GM18873 (cell line): ENCODE data around the gene UCHL5.
A peak's percentile ranks its signal among the peaks of the same experiment; 100 is the strongest.

Source experiments
- ATAC-seq: cut with Tn5 transposase; IDR thresholded peaks from one replicate; pipeline ENCODE4 v1.9.1; 2021; ENCODE audit warnings: mild to moderate bottlenecking, moderate library complexity, moderate number of reproducible peaks; ENCODE audit not compliant: unreplicated experiment, low FRiP score

The UCHL5 gene, protein sequence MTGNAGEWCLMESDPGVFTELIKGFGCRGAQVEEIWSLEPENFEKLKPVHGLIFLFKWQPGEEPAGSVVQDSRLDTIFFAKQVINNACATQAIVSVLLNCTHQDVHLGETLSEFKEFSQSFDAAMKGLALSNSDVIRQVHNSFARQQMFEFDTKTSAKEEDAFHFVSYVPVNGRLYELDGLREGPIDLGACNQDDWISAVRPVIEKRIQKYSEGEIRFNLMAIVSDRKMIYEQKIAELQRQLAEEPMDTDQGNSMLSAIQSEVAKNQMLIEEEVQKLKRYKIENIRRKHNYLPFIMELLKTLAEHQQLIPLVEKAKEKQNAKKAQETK

DNA sequence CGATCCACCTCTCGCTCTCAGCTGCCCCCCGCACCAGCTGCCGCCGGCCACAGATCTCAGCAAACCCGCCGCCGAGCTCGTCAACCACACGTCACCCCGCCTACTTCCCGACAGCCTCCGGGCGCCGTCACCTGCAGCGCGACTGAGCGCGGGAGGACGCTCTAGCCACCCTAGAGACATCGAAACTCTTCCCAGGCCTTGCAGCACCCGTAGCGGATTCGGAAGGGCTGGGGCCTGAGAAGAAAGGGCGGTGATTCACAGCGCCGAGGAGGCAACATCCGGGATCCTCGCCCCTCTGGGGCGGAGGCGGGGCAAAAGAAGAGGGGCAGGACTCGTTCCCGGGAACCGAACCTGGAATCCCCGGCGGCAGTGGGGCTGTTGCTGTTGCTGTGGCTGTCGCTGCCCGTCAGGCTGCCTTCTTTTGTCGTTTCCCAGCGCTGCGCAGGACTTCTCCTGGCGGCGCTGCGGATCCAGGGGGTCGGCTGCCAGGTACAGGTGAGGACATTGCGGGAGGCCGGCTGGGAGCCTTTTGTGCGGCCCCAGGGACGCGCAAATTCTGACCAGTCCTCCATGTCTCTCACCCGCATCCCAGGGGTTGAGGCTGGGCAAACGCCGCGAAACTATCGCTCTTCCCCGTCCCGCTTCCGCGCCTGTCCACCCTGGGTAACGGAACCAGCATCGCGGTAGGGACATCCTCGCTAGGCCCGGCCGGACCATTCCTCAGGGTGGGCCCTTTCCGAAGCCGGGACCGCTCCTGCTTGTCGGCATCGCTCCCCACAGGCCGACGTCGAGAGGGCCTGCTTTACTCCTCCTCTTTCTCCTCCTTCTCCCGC is at the start of gene UCHL5, which contains the start of gene RO60:
Gene UCHL5, minus strand, starts transcription at position 79 of the 833 bp plus-strand sequence. CDS start 100 bp downstream, outside the sequence.
Gene RO60, plus strand, starts transcription at position 331 of the 833 bp plus-strand sequence. CDS start 9,443 bp downstream, outside the sequence.
- peak; percentile 95 for ATAC-seq

GRCh38 chr1:193108471-193108870 is 49.3 kb upstream of the UCHL5 start:
- ATAC-seq = no peak

DNA sequence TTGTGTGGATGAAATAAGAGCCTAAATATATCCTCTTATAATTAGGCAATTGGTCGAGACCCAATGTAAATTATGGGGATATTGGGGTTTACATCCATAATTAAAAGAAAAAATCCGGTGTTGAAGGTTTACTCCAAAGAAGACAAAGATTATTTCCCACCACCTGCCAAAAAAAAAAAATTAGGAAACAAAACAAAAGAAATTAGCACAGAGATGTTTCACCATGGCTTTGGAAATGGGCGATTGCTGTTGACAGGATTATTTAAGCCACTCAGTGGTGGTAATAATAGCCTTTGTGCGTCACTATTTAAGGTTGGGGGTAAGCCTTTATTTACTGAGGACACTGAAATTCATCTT is 46.6 kb upstream of the UCHL5 start:
- ATAC-seq = no peak

DNA sequence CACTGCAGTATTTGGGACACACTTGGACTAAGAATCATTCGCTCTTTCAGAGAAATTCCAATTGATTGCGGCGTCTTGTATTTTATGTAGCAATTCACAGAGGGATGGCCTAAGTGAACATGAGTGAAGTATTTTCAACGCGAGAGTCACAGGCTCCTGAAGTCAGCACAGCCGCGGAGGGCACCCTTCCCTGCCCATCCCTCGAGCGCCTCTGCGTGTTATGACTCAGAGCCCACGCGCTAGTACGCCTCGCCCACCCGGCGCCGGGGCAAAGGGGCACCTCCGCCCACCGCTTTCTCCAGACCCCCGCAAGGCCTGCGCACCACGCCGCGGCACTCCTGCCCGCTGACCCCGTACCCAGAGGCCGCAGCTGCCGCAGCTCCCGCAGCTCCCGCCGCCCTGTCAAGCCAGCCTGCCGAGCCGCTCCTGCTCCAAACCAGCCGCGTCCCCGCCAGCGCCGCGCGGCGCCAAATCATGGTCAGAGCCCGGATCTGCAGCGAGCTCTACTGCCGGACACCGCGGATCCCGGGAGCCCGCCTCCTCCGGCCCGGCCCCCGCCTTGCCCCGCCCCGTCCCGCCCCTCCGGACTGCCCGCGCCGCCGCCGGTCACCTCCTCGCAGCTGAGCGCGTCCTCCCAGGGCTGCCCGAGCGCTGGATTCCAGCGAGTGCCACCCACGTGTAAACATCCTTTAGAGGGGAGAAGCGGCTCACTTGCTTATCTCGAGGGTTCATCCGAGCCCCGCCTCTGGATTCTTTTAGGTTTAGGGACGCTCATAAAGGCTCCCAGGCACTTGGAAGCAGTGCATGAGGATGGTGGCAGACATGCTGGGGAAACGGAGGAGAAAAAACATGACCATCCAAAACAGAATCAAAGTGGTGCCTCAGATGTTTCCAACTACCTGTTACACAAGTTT is 46.0 kb upstream of the UCHL5 start, which contains the start of gene GLRX2:
Gene GLRX2, minus strand, starts transcription at position 508 of the 914 bp plus-strand sequence. Its CDS starts 32 bp downstream, at position 476.
- ATAC-seq = peak; percentile 81

DNA sequence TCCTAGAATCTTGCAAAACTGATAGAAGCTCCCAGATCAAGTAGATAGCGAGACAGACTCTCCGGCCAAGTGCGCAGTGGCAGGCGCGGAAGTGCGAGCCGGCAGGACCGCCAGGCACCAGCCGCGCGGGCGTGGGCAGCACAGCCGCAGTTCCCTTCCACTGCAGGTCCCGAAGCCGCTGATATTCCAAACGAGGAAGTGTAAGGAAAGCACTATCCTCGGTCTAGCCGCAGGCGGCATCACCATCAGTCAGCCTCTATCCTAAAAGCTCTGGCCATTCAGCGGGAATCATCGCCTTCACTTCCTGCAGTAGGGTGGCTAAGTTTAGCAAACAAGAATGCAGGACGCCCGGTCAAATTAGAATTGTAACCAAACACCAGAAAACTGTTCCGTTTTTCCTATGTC is 45.3 kb upstream of the UCHL5 start:
- peak; percentile 26 for ATAC-seq

- ATAC-seq = no peak
These were observed 44.8 kb upstream of the UCHL5 start for GRCh38 chr1:193103759-193104501.

- no peak for ATAC-seq
These were observed 43.5 kb upstream of the UCHL5 start for GRCh38 chr1:193102662-193103061.

DNA sequence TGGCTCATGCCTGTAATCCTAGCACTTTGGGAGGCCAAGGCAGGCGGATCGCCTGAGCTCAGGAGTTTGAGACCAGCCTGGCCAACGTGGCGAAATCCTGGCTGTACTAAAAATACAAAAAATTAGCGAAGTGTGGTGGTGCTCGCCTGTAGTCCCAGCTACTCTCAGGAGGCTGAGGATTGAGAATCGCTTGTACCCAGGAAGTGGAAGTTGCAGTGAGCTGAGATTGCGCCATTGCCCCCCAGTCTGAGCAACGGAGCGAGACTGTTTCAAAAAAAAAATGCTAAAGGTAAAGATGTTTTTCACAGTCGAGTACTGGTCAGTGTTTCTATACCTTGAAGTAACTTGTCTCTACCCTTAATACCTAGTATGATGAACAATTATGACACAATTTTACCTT is 35.0 kb upstream of the UCHL5 start:
- ATAC-seq = no peak

GRCh38 chr1:193090865-193091264 is 31.7 kb upstream of the UCHL5 start:
- no peak for ATAC-seq

DNA sequence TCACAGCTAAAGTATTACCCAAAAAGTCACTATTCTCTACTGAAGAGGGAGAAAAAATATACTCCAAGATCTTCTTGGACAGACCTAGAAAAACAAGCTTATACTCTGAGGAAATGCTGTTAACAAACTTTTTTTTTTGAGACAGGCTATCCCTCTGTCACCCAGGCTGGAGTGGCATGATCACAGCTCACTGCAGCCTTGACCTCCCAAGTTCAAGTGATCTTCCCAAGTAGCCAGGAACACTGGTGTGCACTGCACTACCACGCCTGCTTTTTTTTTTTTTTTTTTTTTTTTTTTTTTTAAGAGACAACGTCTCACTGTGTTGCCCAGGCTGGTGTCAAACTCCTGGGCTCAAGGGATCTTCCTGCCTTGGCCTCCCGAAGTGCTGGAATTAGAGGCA is 28.7 kb upstream of the UCHL5 start:
- no peak for ATAC-seq

GRCh38 chr1:193086342-193086741 is 27.2 kb upstream of the UCHL5 start:
- ATAC-seq = no peak

- ATAC-seq = no peak
These were observed 26.1 kb upstream of the UCHL5 start for GRCh38 chr1:193085263-193085662.

DNA sequence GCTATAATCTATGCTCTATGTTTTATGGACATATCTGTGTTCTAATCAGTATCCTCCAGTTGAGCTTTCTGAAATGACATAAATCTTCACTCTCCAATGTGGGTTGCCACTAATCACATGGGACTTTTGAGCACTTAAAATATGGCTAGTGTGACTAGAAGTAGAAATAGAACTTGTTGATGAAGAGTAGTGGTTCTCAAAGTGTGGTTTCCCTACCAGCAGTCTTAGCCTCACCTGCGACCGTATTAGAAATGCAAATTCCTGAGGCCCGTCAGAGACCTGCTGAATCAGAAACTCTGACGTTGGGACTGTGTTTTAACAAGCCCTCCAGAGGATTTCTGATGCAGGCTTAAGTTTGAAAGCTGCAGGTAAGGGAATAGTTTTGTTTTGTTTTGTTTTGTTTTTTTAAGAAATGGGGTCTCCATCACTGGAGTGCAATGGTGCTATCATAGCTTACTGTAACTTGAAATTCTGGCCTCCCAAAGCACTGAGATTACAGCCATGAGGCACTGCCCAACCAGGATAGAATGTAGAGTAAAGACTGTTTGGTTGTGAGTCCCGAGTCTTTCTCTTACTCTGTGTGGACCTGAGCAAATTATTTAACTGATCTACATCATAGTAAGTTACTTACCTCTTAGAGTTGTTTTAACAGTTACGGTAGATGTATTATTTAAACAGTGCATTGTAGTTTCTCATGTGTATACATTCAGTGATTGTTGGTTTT is 24.4 kb upstream of the UCHL5 start:
- ATAC-seq = peak; percentile 96

DNA sequence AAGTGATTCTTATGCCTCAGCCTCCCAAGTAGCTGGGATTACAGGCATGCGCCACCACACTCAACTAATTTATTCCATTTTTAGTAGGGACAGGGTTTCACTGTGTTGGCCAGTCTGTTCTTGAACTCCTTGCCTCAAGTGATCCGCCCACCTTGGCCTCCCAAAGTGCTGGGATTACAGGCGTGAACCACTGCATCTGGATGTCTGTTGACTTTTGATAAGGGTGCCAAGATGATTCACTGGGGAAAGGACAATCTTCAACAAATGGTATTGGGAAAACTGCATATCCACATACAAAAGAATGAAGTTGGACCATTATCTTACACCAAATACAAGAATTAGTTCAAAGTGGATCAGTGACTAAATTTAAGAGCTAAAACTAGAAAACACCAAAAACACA is 20.0 kb upstream of the UCHL5 start:
- ATAC-seq = no peak

DNA sequence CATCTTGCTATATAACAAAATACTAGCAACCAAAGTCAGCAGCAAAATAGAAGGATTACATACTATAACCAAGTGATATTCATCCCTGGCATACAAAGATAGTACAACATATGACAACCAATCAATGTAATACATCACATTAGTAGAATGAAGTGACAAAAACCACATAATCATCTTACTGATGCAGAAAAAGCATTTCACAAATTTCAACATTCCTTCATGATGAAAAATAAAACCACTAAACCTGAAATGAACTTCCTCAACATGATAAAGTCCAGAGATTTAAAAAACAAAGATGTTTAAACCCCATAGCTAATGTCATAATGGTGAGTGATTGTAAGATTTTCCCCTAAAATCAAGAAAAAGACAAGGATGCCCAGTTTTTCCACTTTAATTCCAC is 18.8 kb upstream of the UCHL5 start:
- no peak for ATAC-seq

GRCh38 chr1:193070942-193071341 is 11.8 kb upstream of the UCHL5 start:
- no peak for ATAC-seq

DNA sequence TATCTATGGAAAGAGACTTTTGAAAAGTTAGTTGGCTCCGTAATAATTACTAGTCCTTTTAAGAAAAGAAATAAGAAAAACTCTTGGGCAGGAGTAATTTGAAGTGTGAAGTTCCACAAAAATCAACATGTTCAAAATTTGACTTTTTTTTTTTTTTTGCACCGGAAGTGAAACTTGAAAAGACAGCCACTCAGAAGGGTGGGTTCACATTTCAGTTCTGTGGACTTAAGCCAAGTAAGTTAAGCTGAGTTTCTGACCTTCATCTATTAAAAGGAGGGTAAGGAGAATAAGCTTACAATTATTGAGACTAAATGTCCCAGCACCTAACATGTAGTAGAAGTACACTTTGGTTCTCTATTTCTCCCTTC is 11.2 kb upstream of the UCHL5 start:
- ATAC-seq = no peak

DNA sequence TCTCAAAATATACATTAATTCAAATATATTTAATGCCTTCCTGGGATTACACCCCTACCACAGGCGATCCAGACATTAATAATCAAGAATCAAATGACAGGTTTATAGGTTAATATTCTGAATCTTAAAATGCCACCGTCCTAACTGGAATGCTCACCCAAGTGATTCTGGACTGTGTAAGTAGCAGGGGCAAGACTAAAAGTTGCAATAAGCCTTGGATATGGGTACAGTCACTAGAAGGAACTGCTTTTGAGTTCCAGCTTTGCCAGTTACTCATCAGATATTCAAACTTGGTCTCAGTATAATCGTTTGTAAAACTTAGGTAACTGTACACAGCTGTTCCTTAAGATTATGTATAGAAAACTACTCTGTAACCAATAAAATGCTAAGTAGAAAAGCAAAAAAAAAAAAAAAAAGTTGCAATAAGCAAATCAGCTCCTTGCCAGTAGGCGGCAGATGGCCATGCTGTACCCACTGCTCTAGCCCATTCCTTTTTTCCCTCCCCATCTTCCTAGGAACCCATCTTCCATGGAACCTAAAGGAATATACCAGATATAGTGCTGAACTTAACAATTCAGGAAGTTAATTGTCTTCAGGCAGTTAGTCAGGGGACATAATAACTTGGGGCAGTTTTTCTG is 10.7 kb upstream of the UCHL5 start:
- no peak for ATAC-seq

DNA sequence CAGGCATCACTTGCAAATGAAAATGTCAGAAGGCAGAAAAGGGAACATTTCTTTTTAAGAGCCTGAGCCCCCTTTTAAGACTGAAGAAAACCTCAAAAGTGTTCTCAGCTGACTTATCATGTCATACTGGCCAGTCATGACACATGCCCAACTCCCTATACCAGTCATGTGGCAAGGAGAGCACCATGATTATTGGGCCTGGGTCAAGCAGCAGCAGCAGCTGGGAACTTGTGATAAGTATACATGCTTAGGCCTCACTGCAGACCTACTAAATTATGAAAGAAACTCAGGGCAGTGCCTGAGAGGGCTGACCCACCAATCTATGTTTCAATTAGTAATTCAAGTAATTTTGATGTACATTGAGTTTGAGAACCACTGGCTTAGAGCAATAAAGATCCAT is 8.9 kb upstream of the UCHL5 start:
- ATAC-seq = no peak
